ENCODE results near the gene KDM4C. TPM values are rescaled to one million over a fixed set of nuclear protein-coding genes. Genes with fewer than 3 reads are reported as not detected.

KDM4C gene
- total and polyA plus RNA-seq, 11 donors = 4.4 to 19.9 (median 13.3) TPM

DNA sequence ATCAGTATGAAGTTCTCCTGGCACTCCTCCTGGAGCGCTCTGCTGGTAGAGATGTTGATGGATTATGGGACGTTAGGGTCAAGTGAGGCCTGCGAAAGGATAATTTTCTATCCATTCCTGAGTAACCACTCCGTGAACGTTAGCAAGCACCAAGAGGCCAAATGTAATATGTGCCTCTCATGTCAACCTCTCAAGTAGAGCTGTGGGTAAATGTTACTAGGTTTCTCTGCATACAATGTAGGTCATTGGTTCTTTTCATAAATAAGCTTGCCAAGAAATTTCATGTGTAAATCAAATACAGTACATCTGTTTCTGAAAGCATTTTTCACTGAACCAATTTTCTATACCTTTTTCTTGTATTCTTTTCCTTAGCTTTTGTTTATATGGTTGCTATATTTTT is 126.3 kb downstream of the KDM4C start:
- ATAC-seq = no peak
- intact Hi-C loops (cut with DNase I) = no loop called here
- Histone ChIP-seq H3K27ac (no peak overlapping the region), H3K27me3 (no peaks in the 10 kb centered on the region), H3K4me3 (no peak overlapping the region), H3K36me3 (peaks cover 0 to 9% (median 0%) of the 10 kb centered on the region in 9 donors), H3K4me1 (no peaks in the 10 kb centered on the region), H3K9me3 (no peaks in the 10 kb centered on the region)
- DNase-seq = no peak
- TF ChIP-seq, protein P1, sequence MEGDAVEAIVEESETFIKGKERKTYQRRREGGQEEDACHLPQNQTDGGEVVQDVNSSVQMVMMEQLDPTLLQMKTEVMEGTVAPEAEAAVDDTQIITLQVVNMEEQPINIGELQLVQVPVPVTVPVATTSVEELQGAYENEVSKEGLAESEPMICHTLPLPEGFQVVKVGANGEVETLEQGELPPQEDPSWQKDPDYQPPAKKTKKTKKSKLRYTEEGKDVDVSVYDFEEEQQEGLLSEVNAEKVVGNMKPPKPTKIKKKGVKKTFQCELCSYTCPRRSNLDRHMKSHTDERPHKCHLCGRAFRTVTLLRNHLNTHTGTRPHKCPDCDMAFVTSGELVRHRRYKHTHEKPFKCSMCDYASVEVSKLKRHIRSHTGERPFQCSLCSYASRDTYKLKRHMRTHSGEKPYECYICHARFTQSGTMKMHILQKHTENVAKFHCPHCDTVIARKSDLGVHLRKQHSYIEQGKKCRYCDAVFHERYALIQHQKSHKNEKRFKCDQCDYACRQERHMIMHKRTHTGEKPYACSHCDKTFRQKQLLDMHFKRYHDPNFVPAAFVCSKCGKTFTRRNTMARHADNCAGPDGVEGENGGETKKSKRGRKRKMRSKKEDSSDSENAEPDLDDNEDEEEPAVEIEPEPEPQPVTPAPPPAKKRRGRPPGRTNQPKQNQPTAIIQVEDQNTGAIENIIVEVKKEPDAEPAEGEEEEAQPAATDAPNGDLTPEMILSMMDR (IDR thresholded peaks at IDR 0.05) = no peak
- 77 to 93% (median 89%) methylated on average over 5 of the region's 5 CpGs for WGBS, 4 donors

DNA sequence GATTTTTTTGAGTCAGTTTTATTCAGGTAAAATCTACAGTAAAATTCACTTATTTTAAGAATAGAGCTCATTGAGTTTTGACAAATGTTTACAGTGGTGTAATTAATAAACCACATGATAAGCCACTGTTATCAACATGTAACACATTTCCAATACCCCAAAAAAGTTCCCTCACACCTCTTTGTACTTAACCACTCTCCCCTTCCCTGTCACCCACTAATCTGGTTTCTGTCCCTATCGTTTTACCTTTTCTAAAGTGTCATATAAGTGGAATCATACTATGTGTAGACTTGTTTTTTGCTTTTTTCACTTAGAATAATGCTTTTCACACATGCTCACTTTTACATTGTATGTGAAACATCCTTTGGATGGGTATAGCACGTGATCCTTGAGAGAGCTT is 127.2 kb downstream of the KDM4C start:
- H3K36me3 ChIP-seq = peaks cover 0 to 9% (median 0%) of the 10 kb centered on the region in 9 donors
- TF ChIP-seq, protein P1 (IDR thresholded peaks at IDR 0.05) = no peak
- no peak for DNase-seq
- H3K9me3 ChIP-seq = no peaks in the 10 kb centered on the region
- 86 to 93% (median 88%) methylated on average over 2 of the region's 2 CpGs for WGBS, 4 donors
- H3K4me3 ChIP-seq = no peak overlapping the region
- no peak for ATAC-seq
- peaks cover 0 to 6% (median 0%) of the 10 kb centered on the region in 12 donors for H3K4me1 ChIP-seq
- no peaks in the 10 kb centered on the region for H3K27me3 ChIP-seq
- intact Hi-C loops (cut with DNase I) = no loop called here
- H3K27ac ChIP-seq = no peak overlapping the region

DNA sequence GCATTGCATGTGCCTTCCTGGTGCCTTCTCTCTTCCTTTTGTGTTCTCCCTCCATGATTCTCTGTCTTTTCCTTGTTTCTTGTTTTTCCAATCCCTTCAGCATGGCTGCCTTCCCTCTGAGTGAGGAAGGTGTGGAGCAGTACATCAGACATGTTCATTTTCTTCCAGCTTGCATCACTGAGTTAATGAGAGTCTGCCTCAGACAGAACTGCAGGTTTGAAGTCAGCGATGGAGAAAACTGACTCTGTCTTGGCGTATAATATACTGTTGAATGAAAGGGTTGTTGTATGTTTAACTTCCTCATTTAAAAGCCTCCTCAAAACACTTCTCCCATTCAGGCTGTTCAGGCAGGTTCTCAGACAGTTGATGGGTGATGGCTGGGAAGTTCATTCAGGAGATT is 129.3 kb downstream of the KDM4C start:
- Histone ChIP-seq H3K36me3 (peaks cover 0 to 9% (median 0%) of the 10 kb centered on the region in 9 donors), H3K27ac (no peak overlapping the region), H3K4me1 (peaks cover 0 to 6% (median 0%) of the 10 kb centered on the region in 12 donors), H3K9me3 (no peaks in the 10 kb centered on the region), H3K27me3 (no peaks in the 10 kb centered on the region), H3K4me3 (no peak overlapping the region)
- WGBS, 4 donors = 90 to 95% (median 92%) methylated on average over 2 of the region's 2 CpGs
- intact Hi-C loops (cut with DNase I) = no loop called here
- ATAC-seq = no peak
- DNase-seq = no peak
- TF ChIP-seq POLR2A (IDR thresholded peaks at IDR 0.05) = no peak
- TF ChIP-seq, protein P1 (IDR thresholded peaks at IDR 0.05) = no peak

DNA sequence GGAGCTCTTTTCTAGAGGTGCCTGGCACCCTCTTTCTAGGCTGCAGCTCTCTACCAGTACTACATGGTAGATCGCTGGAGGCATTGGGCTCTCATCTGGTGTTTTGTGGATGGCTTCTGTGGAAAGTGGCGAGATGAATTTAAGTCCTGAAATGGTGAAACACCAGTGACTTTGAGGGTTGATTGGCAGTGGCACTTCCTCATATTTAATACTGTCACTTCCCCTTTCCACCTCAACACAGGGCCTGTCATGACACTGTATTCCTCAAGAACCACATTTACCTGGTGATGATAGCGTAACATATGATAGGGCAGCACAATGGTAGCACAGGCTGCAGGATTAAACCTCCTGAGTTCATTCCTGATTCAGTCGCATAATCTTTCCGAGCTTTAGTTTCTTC is 132.1 kb downstream of the KDM4C start:
- 92 to 95% (median 94%) methylated on average over 5 of the region's 5 CpGs for WGBS, 4 donors
- peaks cover 0 to 6% (median 0%) of the 10 kb centered on the region in 12 donors for H3K4me1 ChIP-seq
- intact Hi-C loops (cut with DNase I) = no loop called here
- H3K27me3 ChIP-seq = no peaks in the 10 kb centered on the region
- ATAC-seq = no peak
- TF ChIP-seq, protein P1 (IDR thresholded peaks at IDR 0.05) = no peak
- no peak for TF ChIP-seq POLR2A (IDR thresholded peaks at IDR 0.05)
- no peaks in the 10 kb centered on the region for H3K9me3 ChIP-seq
- no peak overlapping the region for H3K4me3 ChIP-seq
- no peak for DNase-seq
- peaks cover 0 to 28% (median 12%) of the 10 kb centered on the region in 9 donors for H3K36me3 ChIP-seq
- no peak overlapping the region for H3K27ac ChIP-seq

Data from heart left ventricle (tissue), 16 donors.